Mesendoderm (in vitro differentiated cells): ENCODE data around the gene TESMIN.

Experiments used
- DNase-seq: peaks from one replicate; pipeline ENCODE4 v3.0.0; 2013
- H2AK5ac ChIP-seq: 2 replicates; pipeline ENCODE4 v1.6.1; 2013; ENCODE audit warnings: low read length, inconsistent platforms
- H2BK120ac ChIP-seq: 2 replicates; pipeline ENCODE4 v1.6.1; 2013; ENCODE audit warnings: low read depth, mild to moderate bottlenecking, low read length, moderate library complexity, mixed read lengths
- H2BK15ac ChIP-seq: replicated peaks from 2 replicates; pipeline ENCODE4 v1.6.1; 2013; ENCODE audit warnings: low read depth, mild to moderate bottlenecking, moderate library complexity
- H2BK5ac ChIP-seq: 2 replicates; pipeline ENCODE4 v1.6.1; 2013; ENCODE audit warnings: low read length, inconsistent platforms
- H3K18ac ChIP-seq: 2 replicates; pipeline ENCODE4 v1.6.1; 2013; ENCODE audit warnings: mild to moderate bottlenecking, low read length, mixed read lengths
- H3K23ac ChIP-seq: one replicate; pipeline ENCODE4 v1.6.1; 2013; ENCODE audit warnings: low read length
- H3K27ac ChIP-seq: 2 replicates; pipeline ENCODE4 v1.5.1; 2013; ENCODE audit warnings: low read depth, mild to moderate bottlenecking, inconsistent platforms, low read length, moderate library complexity
- H3K27me3 ChIP-seq: 2 replicates; pipeline ENCODE4 v1.6.1; 2013; ENCODE audit warnings: low read length, control low read depth, mild to moderate bottlenecking, inconsistent platforms; ENCODE audit not compliant: insufficient read depth, poor library complexity
- H3K36me3 ChIP-seq: 2 replicates; pipeline ENCODE4 v1.6.1; 2013; ENCODE audit warnings: low read length, inconsistent platforms; ENCODE audit not compliant: control insufficient read depth, insufficient read depth
- H3K4ac ChIP-seq: one replicate; pipeline ENCODE4 v1.6.1; 2013; ENCODE audit warnings: low read depth, mild to moderate bottlenecking, low read length, moderate library complexity
- H3K4me1 ChIP-seq: 2 replicates; pipeline ENCODE4 v1.6.1; 2013; ENCODE audit warnings: low read depth, low read length, inconsistent platforms; ENCODE audit not compliant: control insufficient read depth
- H3K4me2 ChIP-seq: 2 replicates; pipeline ENCODE4 v1.6.1; 2013; ENCODE audit warnings: low read length
- H3K4me3 ChIP-seq: 2 replicates; pipeline ENCODE4 v1.5.1; 2013; ENCODE audit warnings: mild to moderate bottlenecking, low read length
- H3K56ac ChIP-seq: one replicate; pipeline ENCODE4 v1.6.1; 2013; ENCODE audit warnings: low read length
- H3K79me1 ChIP-seq: 2 replicates; pipeline ENCODE4 v1.6.1; 2013; ENCODE audit warnings: low read length, inconsistent platforms
- H3K79me2 ChIP-seq: 2 replicates; pipeline ENCODE4 v1.6.1; 2013; ENCODE audit warnings: mild to moderate bottlenecking, low read length; ENCODE audit not compliant: control insufficient read depth, insufficient read depth
- H3K9ac ChIP-seq: 2 replicates; pipeline ENCODE4 v1.6.1; 2013; ENCODE audit warnings: low read length, inconsistent platforms
- H4K5ac ChIP-seq: one replicate; pipeline ENCODE4 v1.6.1; 2013; ENCODE audit warnings: low read length
- H4K8ac ChIP-seq: one replicate; pipeline ENCODE4 v1.6.1; 2013; ENCODE audit warnings: low read depth, mild to moderate bottlenecking, control low read depth, low read length, moderate library complexity
- WGBS: extraction: QIAGEN DNeasy Blood & Tissue Kit; methylation state at CpG from one replicate; pipeline ENCODE4 v1.1.7; 2013; ENCODE audit warnings: low lambda C conversion rate, missing lambda C conversion rate; ENCODE audit not compliant: insufficient coverage; ENCODE audit errors: extremely low coverage; 5-methylcytosine and 5-hydroxymethylcytosine counted together

TESMIN gene

GRCh38 chr11:68680541-68681231, 70.6 kb downstream of the TESMIN start:
- no peak overlapping the region for H2AK5ac ChIP-seq
- H3K9ac ChIP-seq: no peak overlapping the region
- H3K79me2 ChIP-seq: peaks cover 13% of the 10 kb centered on the region
- no peaks in the 10 kb centered on the region for H3K79me1 ChIP-seq
- DNase-seq: no peak
- no CpG with 5 or more reads among the region's 17 CpGs for WGBS
- no peak overlapping the region for H4K5ac ChIP-seq
- H3K4ac ChIP-seq: no peak overlapping the region
- H3K27me3 ChIP-seq: no peaks in the 10 kb centered on the region
- no peaks in the 10 kb centered on the region for H3K36me3 ChIP-seq
- H3K4me3 ChIP-seq: no peak overlapping the region
- no peak overlapping the region for H3K27ac ChIP-seq
- no peak overlapping the region for H3K18ac ChIP-seq
- H3K4me2 ChIP-seq: no peak overlapping the region
- H2BK15ac ChIP-seq: no peak overlapping the region
- no peaks in the 10 kb centered on the region for H3K4me1 ChIP-seq
- no peak overlapping the region for H2BK120ac ChIP-seq
- H3K23ac ChIP-seq: no peak overlapping the region
- no peak overlapping the region for H2BK5ac ChIP-seq
- H4K8ac ChIP-seq: no peak overlapping the region
- H3K56ac ChIP-seq: no peak overlapping the region

GRCh38 chr11:68678031-68678441, 73.3 kb downstream of the TESMIN start:
- Histone ChIP-seq H3K27me3 (no peaks in the 10 kb centered on the region), H3K4me1 (no peaks in the 10 kb centered on the region), H3K56ac (peak overlapping the region; percentile 42), H2BK120ac (no peak overlapping the region), H3K18ac (peak overlapping the region; percentile 19), H3K23ac (no peak overlapping the region), H4K8ac (no peak overlapping the region), H2AK5ac (no peak overlapping the region), H3K9ac (no peak overlapping the region), H3K4me2 (no peak overlapping the region), H3K27ac (peak overlapping the region; percentile 17), H4K5ac (no peak overlapping the region), H3K79me1 (no peaks in the 10 kb centered on the region), H2BK15ac (no peak overlapping the region), H2BK5ac (no peak overlapping the region), H3K4ac (no peak overlapping the region), H3K79me2 (no peaks in the 10 kb centered on the region), H3K4me3 (no peak overlapping the region), H3K36me3 (no peaks in the 10 kb centered on the region)
- no CpG with 5 or more reads among the region's 15 CpGs for WGBS
- DNase-seq: no peak

GRCh38 chr11:68677432-68677831, 73.9 kb downstream of the TESMIN start:
- peak overlapping the region; percentile 19 for H3K18ac ChIP-seq
- no peaks in the 10 kb centered on the region for H3K79me2 ChIP-seq
- H2BK5ac ChIP-seq: no peak overlapping the region
- no peak overlapping the region for H3K4ac ChIP-seq
- no peaks in the 10 kb centered on the region for H3K4me1 ChIP-seq
- no CpG with 5 or more reads among the region's 6 CpGs for WGBS
- H4K5ac ChIP-seq: no peak overlapping the region
- H3K56ac ChIP-seq: peak overlapping the region; percentile 34
- no peak overlapping the region for H3K4me2 ChIP-seq
- H2BK15ac ChIP-seq: no peak overlapping the region
- no peak overlapping the region for H4K8ac ChIP-seq
- H3K4me3 ChIP-seq: no peak overlapping the region
- no peak overlapping the region for H3K23ac ChIP-seq
- H2BK120ac ChIP-seq: no peak overlapping the region
- H2AK5ac ChIP-seq: no peak overlapping the region
- no peak overlapping the region for H3K27ac ChIP-seq
- no peaks in the 10 kb centered on the region for H3K27me3 ChIP-seq
- DNase-seq: peak; percentile 94
- no peak overlapping the region for H3K9ac ChIP-seq
- H3K36me3 ChIP-seq: no peaks in the 10 kb centered on the region
- no peaks in the 10 kb centered on the region for H3K79me1 ChIP-seq

- no peak for DNase-seq
- no peak overlapping the region for H2AK5ac ChIP-seq
- no peak overlapping the region for H3K4me2 ChIP-seq
- H3K79me2 ChIP-seq: no peaks in the 10 kb centered on the region
- WGBS: no CpG with 5 or more reads among the region's 16 CpGs
- H4K5ac ChIP-seq: no peak overlapping the region
- no peak overlapping the region for H3K4me3 ChIP-seq
- H2BK15ac ChIP-seq: no peak overlapping the region
- no peaks in the 10 kb centered on the region for H3K27me3 ChIP-seq
- no peaks in the 10 kb centered on the region for H3K4me1 ChIP-seq
- H3K27ac ChIP-seq: no peak overlapping the region
- no peaks in the 10 kb centered on the region for H3K36me3 ChIP-seq
- no peak overlapping the region for H3K18ac ChIP-seq
- H3K4ac ChIP-seq: no peak overlapping the region
- no peaks in the 10 kb centered on the region for H3K79me1 ChIP-seq
- no peak overlapping the region for H4K8ac ChIP-seq
- H3K9ac ChIP-seq: no peak overlapping the region
- no peak overlapping the region for H2BK120ac ChIP-seq
- H3K56ac ChIP-seq: no peak overlapping the region
- H2BK5ac ChIP-seq: no peak overlapping the region
- H3K23ac ChIP-seq: no peak overlapping the region
Observed at GRCh38 chr11:68674461-68674860, 76.9 kb downstream of the TESMIN start.

- no peak for DNase-seq
- H3K18ac ChIP-seq: no peak overlapping the region
- no peak overlapping the region for H3K4ac ChIP-seq
Observed at GRCh38 chr11:68673991-68674390, 77.3 kb downstream of the TESMIN start.

More at GRCh38 chr11:68673991-68674390, 77.3 kb downstream of the TESMIN start:
- Histone ChIP-seq H2BK15ac (no peak overlapping the region), H3K23ac (no peak overlapping the region), H4K5ac (no peak overlapping the region), H3K36me3 (no peaks in the 10 kb centered on the region), H3K4me2 (no peak overlapping the region), H3K4me1 (no peaks in the 10 kb centered on the region), H3K56ac (no peak overlapping the region), H2BK120ac (no peak overlapping the region), H3K27me3 (no peaks in the 10 kb centered on the region), H4K8ac (no peak overlapping the region), H3K9ac (no peak overlapping the region), H2AK5ac (no peak overlapping the region), H3K79me2 (no peaks in the 10 kb centered on the region), H3K4me3 (no peak overlapping the region), H3K27ac (no peak overlapping the region), H3K79me1 (no peaks in the 10 kb centered on the region), H2BK5ac (no peak overlapping the region)
- no CpG with 5 or more reads among the region's 11 CpGs for WGBS
